AG10803 (cell line): ENCODE results near the gene ARMC8.

Experiments
- DNase-seq: peaks from one replicate; pipeline ENCODE4 v3.0.0; 2010; ENCODE audit warnings: low read depth
- H3K4me3 ChIP-seq: 2 replicates; pipeline ENCODE4 v1.5.1; 2011; ENCODE audit warnings: mild to moderate bottlenecking, low read length, control low read depth
- TF ChIP-seq, protein P1 (sequence below): conservative IDR thresholded peaks from 2 replicates; pipeline ENCODE4 v1.5.1; 2011; ENCODE audit warnings: mild to moderate bottlenecking, low read length, control low read depth, inconsistent platforms

Gene ARMC8

DNA sequence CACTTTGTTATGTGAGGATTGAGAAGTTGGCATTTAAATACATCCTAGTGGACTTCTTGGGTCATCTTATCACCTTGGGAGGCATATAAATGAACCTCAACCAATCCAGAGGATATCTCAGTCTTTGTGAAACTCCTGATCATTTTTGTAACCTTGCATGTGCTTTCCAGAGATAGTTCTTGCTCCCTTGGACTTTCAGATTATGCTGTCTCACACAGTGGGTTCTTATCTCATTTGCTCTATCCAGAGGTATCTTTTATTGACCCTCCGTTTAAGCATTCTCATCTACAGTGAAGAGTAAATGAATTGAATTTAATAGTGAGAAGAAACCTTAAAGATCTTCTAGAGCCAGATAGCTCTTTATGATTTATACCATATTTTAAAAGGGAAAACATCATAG, 10.4 kb downstream of the ARMC8 start:
- H3K4me3 ChIP-seq: no peak overlapping the region
- no peak for DNase-seq
- TF ChIP-seq, protein P1, sequence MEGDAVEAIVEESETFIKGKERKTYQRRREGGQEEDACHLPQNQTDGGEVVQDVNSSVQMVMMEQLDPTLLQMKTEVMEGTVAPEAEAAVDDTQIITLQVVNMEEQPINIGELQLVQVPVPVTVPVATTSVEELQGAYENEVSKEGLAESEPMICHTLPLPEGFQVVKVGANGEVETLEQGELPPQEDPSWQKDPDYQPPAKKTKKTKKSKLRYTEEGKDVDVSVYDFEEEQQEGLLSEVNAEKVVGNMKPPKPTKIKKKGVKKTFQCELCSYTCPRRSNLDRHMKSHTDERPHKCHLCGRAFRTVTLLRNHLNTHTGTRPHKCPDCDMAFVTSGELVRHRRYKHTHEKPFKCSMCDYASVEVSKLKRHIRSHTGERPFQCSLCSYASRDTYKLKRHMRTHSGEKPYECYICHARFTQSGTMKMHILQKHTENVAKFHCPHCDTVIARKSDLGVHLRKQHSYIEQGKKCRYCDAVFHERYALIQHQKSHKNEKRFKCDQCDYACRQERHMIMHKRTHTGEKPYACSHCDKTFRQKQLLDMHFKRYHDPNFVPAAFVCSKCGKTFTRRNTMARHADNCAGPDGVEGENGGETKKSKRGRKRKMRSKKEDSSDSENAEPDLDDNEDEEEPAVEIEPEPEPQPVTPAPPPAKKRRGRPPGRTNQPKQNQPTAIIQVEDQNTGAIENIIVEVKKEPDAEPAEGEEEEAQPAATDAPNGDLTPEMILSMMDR: no peak

DNA sequence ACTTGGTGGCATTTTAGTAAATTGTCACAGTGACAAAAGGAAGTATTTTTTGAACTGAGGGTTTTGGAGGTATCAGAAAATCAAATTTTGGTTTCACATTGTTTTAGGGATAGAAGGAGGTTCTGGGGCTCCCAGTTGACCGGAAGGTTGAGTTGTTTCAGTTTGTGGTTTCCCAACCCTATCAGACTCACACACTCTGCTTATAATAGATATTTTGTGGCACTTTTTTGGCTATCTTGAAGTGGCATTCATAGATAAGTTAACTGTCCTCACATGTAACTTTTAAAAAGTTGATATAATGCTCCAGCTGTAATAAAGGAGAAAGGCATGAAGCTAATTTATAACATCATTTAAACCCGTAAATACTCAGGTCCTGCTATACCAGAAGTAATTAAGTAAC, 12.8 kb downstream of the ARMC8 start:
- no peak overlapping the region for H3K4me3 ChIP-seq
- TF ChIP-seq, protein P1: no peak
- no peak for DNase-seq

DNA sequence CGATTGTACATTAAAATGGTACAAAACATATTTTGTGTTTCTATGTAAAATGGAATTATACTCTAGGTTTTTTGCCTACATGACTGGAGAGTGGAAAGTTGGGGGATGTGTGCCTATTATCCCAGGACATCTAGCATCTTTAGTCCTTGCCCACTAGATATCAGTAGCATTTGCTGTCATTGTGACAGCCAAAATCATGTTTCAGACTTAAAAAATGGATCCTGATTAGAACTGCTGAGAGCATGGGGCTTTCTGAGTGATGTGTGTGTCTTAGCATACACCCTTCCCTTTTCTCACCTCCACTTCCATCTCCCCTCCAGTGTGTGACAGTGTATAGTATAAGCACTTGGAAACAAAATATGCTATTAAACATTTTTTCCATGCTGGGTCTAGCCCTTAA, 13.3 kb downstream of the ARMC8 start:
- DNase-seq: no peak

DNA sequence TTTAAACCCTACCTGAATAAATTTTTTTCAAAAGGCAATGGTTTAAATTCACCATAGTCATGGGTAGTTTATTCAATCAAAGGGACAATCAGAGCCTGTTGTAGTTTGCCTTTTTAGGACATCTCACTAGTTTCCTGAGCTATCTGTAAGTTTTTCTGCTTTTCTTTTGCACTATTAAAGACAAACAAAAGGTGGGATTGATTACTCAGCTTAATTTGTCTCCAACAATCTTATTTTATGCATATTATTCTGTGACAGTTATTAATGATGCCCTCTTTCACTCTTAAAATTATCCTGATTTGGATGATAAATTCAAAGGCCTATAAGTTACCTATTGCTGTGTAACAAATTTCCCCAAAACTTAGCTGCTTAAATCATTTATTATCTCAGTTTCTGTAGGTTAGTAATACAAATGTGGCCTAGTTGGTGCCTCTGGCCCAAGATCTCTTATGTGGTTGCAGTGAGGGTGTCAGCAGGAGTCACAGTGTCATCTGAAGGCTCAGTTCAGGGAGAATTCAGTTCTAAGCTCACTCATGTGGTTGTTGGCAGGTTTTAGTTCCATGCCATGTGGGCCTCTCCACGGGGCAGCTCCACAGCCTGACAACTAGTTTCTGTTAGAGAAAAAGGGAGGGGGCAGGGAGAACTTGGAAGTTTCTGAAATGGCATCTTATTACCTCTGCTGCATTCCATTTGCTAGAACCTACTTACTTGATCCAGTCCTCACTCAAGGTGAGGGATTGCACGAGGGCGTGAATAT, 16.0 kb downstream of the ARMC8 start:
- no peak for DNase-seq
- H3K4me3 ChIP-seq: no peak overlapping the region
- TF ChIP-seq, protein P1: no peak

More for the DNA sequence above, 13.3 kb downstream of the ARMC8 start:
- no peak overlapping the region for H3K4me3 ChIP-seq
- TF ChIP-seq, protein P1: no peak

DNA sequence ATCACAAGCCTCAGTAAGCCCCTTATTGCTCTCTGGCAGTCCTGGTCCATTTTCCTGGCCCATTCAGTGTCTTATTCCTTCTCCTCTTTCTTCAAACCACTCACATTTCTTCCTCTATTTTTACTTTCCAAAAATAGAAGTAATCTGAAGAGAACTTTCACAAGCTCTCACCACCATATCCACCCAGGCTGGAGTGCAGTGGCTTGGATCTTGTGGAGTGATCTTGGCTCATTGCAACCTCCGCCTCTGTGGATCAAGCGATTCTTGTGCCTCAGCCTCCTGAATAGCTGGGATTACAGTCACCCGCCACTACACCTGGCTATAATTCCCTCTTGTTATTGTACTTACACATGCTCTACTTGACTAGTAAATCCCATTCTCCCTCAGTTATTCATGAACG, 16.8 kb downstream of the ARMC8 start:
- H3K4me3 ChIP-seq: no peak overlapping the region
- no peak for DNase-seq
- TF ChIP-seq, protein P1: no peak

DNA sequence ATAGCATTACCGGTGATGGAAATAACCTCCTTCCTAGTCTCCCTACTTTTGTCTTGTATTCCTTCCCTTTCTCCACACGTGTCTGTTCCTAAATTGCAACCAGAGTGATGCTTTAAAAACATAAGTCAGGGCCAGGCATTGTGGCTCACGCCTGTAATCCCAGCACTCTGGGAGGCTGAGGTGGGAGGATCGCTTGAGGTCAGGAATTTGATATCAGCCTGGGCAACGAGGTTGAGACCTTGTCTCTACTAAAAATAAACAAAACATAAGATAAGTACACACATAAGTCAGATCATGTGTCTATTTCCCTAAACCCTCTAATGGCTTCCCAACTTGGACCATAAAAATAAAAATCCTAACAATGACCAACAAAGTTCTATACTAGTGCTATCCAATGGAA, 18.4 kb downstream of the ARMC8 start:
- TF ChIP-seq, protein P1: no peak
- no peak for DNase-seq
- H3K4me3 ChIP-seq: no peak overlapping the region

DNA sequence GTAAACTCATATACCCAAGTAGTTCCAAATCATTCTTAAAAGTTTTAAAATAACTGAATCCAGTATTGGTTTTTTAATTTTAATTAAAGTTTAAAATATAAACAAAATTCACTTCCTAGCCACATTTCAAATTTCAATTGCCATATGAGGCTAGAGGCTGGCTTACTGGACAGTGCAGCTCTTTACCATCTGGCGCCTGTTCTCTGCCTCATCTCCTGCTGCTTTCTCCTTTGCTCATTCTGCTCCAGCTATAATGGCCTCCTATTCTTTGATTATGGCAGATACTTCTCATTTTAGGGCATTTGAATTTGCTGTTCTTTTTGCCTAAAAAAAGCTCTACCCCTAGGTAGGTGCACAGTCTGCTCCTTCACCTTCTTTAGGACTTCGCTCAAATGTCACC, 19.1 kb downstream of the ARMC8 start:
- TF ChIP-seq, protein P1: no peak
- no peak for DNase-seq
- H3K4me3 ChIP-seq: no peak overlapping the region
